ENCODE measurements around the gene PARN.

The PARN gene

DNA sequence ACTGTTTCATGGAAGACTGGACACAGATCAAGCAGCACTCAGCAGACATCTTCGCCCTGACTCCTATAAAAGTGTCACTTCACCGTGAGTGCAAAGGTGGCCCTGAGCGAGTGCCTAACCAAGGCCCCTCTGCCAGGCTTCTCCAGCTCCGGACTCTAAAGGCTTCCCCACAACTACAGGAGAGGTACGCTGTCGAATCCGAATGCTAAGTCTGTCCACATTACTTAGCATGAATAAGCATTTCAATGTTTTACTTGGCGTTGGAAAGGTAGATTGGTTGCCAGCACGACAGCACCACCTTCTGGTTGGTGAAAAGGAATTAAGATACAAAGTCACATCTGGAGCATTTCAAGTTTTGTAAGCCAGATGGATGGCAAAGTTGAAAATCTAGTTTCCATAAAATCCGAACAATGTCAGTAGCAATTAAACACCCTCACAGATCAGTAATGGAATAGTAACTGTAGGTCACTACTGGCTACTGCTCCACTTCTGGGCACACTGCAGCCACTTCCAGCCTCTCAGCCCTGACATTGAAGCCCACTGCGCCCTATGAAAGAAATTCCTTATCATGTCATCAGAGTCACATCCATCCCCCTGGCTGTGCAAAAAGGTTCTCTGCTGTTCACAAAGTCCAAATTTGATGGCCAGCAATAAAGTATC lies 100.9 kb downstream of the PARN start:
- DNase-seq (ENCODE audit: low spot score): peak; percentile 50

DNA sequence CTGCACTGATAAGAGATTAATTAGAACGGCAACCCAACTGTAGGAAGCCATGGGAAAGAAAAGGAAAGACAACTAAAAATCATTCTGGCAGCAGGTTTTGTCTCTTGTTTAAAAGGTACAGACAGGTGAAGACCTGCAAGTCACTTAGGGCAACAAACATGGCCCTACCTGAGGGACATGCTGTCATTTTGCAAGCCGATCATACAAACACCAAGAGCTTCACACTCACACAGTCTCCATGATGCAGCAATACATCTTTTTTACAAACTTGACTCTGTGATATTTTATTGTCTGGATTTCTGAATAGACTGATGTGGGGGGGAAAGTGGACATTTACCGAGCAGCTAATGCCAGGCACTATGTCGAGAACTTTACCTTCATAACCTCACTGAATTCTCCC lies 101.8 kb downstream of the PARN start:
- DNase-seq (ENCODE audit: low spot score): no peak

DNA sequence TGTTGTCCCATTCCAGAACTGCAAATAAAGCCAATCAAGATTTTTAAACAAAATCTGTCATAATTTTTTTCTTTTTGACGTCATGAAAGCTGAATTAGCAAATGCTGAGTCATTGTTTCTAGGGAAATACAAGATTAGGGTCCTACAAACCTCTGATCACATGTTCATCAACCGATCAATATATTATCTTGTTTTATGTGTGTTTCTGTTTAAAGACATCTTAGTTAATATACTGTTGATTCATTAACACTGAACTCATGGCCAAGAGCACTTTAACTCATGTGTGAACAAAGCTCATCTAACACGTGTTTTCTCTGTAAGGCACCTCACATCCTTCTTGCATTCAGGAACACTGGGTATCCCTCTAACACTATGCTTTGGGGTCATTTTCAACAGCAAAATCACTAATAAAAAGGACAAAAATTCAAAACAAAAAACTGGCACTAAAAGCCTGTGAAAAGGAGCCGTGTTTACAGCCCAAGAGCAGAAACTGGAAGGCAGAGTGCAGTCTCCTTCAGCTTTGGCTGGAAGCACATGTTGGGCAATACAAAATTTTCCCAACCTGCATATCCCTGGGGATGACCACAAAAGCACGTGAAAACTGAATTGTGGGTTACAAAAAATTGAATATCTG lies 102.5 kb downstream of the PARN start:
- no peak for DNase-seq (ENCODE audit: low spot score)

DNA sequence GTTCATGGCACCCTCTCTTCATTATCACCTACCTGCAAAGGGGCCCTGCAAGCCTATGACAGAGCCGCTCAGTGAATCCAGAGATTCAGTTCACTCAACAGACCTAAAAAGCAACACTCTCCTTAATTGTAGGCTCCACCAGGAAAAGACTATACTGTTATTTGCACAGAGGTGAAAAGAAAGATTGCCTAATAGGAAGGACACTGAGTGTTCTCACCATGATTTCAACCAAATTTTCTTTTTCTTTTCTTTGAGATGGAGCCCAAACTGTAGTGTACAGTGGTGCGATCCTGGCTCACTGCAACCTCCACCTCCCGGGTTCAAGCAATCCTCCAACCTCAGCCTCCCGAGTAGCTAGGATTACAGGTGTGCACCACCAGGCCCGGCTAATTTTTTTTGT lies 104.5 kb downstream of the PARN start:
- no peak for DNase-seq (ENCODE audit: low spot score)

DNA sequence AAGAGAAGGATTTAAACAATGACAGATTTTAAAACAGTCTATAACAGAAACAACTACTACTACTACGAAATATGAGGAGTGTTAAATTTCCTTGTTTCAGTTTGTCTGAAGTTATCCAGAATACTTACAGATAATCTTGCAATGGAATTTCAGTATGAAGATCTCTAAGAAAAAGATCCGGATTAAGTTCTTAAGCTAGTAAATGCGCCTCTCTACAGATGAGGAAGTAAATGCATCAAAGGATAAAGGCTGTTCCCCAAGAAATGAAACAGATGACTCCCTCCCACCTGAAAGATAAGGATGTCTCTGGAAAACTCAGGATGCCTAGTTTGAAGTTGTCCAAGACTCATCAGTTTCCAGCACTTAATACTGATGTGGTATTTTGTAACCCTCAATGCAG lies 105.1 kb downstream of the PARN start:
- DNase-seq (ENCODE audit: low spot score): no peak

DNA sequence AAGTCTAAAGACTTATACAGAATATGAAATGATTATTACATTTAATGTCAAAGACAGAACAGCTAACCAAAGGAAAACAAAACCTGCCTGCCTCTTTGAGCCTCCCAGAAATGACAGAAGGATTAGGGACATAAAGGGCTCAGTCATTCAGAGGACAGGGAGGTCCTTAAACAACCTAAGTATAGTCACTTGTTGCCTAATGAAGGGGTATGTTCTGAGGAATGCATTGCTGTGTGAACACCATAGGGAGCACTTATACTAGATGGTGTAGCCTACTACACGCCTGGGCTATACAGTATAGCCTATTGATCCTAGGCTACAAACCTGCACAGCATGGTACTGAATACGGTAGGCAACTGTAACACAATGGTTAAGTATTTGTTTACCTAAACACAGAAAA lies 106.4 kb downstream of the PARN start:
- DNase-seq (ENCODE audit: low spot score): no peak

DNA sequence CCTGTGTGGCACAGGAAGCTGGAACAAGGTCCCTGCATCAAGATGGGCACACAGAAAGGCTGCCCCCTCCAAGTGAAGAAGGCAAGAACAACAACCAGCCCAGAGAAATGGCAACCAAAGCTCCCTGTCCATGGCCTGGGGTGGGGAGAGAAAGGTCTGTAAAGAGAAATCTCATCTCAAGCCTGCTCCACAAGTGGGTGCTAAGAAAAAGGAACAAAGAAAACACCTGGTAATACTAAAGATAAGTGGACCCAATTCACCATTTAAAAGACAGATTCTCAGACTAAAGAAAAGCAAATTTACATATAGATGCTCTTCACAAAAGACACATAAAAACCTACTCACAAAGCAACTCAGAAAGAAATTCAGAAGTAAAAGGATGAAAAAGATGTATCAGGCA lies 107.4 kb downstream of the PARN start:
- no peak for DNase-seq (ENCODE audit: low spot score)

DNA sequence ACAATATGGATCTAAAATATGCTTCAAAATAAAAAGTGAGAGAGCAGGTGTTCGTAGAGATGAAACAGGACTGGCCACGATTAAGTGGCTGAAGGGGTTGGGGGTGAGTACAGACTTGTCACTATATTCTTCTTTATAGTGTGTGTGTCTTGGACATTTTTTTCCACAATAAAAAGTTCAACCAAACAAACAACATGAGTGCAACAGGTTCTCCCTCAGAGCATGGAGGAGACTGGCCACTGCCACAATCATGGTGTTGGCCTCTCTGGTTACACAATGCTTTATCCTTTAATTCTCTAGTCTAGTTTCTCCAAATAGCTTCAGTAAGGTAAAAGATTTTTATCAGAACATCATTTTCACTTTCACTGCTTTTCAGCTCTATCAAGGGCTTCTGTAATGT lies 109.3 kb downstream of the PARN start:
- DNase-seq (ENCODE audit: low spot score): no peak

DNA sequence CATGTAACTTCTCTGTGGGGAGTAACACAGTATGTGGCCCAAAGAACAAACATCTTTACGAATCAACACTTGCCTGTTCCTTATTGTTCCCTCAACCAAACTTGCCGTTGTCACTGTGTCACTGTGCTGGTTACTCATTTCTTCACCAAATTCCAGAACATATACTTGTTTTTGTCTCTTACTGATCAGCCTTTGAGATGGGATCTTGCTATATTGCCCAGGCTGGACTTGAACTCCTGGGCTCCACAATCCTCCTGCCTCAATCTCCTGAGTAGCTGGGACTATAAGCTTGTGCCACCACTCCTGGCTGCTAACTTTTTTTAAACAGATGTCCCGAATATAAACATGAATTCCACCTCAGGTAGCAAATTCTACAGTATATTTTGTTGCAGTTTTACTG lies 115.1 kb downstream of the PARN start:
- DNase-seq (ENCODE audit: low spot score): no peak

DNA sequence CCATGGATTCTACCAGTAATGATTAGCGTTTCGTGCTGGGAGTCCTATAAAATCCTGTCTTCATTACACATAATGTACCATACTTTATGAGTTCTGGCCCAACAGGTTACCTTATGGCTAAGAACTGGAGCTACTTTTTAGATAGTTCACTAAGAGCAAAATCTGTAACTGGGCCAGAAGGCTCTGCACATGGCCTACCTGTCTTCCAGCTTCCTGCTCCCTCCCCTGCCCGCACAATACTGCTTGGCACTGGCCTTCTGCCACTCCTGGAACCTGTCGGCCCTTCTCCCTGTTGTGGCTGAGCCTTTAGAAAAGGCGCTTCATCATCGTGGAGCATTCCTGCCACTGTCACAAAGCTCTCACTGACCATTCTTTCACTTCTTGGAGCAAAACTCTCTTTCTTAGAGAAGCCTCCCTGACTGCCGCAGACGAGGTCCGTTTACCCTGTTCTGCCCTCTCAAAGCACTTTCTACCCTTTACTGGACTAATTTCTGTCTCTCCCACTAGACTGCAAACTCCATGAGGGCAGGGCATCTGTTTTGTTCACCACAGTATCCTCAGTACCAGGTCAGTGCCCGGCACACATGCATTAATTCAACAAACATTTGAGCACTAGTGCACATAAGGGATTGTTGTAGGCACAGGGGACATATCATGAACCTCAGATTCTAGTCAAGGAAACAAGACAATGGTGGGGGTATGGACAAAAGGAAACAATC lies 116.5 kb downstream of the PARN start:
- DNase-seq (ENCODE audit: low spot score): no peak

DNA sequence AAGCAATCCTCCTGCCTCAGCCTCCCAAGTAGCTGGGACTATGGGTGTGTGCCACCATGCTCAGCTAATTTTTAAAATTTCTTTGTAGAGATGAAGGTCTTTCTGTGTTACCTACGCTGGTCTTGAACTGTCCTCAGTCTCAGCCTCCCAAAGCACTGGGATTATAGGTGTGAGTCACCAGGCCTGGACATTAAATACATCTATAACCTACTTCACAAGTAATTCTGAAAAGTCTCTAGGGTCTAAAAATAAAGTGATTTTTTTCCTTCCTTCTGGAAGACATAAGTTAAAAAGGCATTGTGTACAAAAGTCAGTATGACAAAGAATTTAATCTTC lies 118.3 kb downstream of the PARN start:
- DNase-seq (ENCODE audit: low spot score): no peak

DNA sequence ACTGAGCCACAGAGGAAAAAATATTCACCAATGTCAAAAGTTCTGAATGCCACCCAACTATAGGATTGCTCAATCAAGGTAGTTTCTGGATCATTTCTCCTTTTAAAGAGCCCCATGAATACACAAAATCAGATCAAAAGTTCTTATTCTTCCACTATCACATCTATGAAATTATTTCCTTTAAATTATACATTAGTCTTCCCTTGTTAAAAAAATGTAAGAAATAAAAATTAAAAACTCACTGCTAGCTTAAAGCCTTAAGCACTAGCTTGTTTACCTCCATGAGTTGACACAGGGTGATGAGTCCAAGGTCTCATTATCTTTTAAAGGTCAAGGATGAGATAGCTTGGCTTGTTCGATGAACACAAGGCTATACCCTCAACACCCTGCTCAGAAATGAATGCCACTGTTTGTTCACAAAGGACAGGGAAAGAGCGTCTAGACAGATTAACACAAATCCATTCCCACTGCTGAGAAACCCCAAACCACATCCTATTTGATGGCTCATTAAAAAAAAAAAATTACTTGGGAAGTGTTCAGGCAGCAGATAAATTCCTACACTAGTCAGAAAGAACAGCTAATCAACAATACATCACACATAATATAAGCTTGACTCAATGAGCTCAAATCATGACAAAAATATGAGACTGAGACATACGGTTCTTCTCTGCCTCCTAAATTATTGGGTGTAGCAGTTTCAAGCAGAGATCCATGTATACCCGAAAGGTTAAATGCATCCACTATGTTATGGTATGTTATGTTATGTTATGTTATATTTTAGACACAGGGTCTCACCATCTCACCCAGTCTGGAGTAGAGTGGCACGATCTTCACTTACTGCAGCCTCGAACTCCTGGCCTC lies 118.9 kb downstream of the PARN start:
- no peak for DNase-seq (ENCODE audit: low spot score)

DNA sequence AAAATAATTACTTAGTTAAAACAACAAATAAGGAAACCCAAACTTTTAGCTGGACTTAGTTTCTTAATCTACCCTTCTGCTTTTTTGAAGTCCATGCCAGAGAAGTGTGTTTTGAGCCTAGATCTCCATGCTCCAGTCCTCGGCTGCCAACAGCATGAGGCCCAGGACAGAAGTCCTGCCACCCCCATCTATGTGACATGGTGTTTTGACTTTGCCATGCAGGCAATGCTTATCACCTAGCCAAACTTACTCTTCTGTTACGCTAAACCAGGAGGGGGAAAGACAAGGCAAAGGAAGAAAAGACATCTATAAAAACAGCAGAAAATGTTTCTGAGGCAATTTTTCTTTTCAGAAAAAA lies 119.5 kb downstream of the PARN start:
- DNase-seq (ENCODE audit: low spot score): no peak

DNA sequence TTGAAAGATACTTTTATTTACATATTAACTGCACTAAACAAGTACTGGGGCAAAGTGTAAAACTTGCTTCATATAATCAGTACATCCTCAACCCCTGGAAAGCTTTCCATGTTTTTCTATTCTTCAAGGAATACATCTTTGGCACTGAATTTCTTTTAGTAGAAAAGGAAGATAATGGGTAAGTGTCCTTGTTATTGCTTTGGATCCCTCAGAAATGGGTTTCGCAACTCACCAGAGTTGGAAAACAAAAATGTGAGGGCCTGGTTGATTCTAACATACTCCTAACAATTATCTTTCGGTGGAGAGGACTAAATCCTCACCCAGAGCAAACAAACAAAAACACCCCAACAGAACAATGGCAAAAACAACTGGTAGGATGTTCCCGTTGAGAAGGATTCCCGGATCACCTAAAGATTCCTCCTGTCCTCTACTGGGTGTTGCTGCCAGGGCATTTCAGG lies 120.4 kb downstream of the PARN start:
- DNase-seq (ENCODE audit: low spot score): no peak

DNA sequence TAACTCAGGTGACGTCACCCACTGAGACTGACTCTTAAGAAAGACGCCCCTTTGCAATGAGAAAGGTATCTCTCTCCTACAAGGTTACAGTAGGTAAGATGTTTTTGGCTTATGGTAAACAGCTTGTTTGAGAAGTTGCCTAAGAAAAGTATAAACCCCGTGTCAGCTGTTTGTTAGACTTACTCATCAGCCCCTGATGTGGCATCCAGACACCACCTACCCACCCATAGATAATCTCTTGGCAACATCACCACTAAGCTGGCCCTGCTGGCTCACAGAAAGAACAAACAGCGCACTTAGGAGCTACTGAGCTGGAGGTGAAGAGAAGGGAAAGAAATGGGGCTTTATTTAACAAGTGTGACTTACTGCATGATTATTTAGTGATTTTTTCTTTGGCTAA lies 121.0 kb downstream of the PARN start:
- no peak for DNase-seq (ENCODE audit: low spot score)

DNA sequence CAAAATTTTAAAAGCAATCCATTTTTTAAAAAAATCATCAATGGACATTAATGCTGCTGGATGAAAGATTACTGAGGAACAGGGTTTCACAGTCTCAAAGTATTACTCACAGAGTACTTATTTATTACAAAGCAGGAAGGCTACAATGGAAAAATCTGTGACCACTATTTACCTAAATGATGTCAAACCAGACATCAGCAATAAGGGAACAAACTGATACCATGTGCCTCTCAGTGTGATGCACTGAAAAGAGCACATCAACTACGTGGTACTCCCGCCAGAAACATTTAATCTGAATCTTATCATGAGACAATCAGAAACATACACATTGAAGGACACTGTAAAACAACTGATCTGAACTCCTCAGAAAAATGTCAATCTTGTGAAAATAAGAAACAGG lies 124.2 kb downstream of the PARN start:
- no peak for DNase-seq (ENCODE audit: low spot score)

DNA sequence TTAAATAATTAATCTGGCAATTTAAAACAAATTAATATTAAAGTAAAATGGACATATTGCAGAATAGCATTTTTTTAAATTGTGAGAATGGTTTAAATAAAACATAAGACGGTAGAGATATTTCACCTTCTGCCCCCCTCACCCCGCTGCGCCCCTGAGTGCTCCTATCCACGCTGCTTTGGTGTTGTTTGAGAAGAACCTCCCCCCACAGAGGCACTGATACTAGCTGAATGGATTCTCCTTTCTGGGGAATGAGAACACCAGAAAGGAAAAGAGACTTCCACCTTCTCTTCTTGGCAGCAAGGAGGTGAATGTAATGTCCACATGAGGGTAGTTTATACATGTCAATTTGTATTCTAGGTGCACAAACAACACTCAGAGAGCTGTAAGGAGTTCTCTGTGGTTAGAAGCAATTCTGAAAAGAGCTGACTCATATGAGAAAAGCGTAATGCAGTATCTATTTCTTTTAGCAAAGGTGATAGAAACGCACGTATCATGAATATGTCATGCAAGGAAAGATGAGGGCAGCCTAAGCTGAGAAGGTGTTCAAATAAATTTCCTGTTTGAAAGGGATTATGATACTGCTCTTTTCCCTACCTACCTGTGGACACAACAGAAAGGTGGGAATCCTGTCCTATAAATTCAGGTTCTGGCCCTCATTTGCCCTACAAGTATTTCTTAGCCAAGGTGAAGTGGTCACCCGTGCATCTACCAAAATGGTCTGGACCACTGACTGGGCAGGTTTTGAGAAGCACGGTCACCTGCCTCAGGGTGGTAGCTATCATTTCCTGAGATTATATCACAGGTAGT lies 126.9 kb downstream of the PARN start:
- DNase-seq (ENCODE audit: low spot score): no peak

DNA sequence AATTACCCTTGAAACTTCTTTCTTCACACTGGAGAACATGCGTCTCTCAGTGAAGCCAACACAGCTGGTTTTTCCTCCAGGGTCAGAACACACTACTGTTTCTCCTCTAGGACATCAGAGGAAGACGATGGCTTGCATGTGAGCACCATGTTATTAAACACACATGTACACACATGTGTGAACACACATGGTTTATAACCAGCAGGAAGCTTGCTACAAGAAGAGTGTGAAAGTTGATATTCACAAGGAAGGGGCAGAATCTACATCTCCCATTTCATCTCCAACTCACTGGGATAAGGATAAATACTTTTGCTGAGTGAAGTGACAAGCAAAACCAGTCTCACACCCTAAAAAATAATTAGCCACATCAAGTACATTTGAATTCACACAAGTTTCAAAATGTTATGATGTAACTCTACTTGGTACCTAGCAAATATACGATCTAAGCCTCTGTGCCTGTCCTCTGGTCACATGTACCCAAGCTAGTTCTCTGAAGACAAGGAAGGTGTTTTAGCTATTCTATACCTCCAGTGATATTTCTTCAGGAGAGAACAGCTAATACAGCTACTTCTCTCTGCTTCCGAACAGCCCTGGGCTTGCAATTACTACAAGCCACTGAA lies 127.7 kb downstream of the PARN start:
- DNase-seq (ENCODE audit: low spot score): no peak

DNA sequence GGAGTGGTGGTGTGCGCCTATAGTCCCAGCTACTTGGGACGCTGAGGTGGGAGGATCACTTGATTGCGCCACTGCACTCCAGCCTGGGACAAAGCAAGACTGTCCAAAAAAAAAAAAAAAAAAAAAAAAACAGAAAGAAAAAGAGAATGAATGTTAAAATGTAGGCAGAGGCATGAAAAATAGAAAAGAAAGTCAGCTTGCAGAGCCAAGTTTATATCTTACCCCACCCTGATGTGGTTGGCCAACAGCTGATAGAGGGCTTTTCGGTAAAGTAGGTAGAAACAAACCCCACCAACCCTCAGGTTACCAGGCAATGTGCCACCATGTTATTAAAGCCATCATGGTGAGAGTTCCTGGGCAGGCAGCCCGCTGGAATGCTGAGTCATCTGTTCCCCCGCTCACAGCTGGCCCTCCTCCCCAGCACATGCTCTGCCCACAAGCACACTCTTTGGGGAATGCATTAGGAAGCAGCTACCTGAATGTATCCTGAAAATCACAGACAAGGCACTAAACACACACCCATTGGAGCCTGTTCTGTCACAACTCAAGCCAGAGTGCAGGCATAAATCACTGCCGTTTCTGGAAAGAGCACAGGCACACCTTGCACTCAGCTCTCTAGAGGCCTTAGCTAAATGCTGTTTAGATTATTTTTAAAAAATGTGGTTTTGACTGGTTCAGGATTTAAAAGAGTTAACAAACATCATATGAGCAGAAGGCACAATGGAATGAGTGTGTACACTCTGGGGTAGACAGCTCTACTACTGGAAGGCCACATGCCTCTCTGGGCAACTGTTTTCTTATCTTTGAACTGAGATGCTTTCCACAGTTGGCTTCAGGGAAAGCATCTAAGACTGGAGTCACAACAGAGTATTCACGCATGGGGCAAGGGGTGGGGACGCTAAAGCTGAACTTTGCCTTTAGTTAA lies 128.5 kb downstream of the PARN start:
- DNase-seq (ENCODE audit: low spot score): no peak

DNA sequence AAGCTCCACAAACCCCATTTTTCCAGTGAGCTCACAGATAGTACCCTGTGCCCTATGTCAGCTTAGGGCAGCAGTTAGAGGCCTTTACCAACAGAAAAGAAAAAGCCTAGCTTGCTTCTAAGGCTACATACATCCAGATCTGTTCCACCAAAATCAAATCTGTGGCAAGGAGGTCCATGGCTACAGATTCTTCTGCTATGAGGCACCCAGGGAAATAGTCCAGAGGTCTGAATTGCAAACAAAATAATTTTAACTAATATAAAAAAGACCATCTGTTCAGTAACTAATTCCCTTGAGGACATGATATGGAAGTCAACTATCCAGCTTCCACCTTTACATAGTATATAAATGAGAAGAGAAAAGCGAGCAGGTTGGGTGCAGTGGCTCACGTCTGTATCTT lies 129.3 kb downstream of the PARN start:
- DNase-seq (ENCODE audit: low spot score): no peak

Data from CD4-positive, alpha-beta T cell treated with Interleukin-6 at 100 ng/mL for 8 hours (primary cell).